ENCODE measurements around the gene ACKR3.

- no peak for TF ChIP-seq TAF1 (IDR thresholded peaks at IDR 0.05; ENCODE audit: borderline replicate concordance, low read depth, low read length)
- TF ChIP-seq POLR2A (IDR thresholded peaks at IDR 0.05; ENCODE audit: low read depth, low read length): no peak
- no peak for TF ChIP-seq POLR2AphosphoS5 (IDR thresholded peaks at IDR 0.05; ENCODE audit: low read depth, low read length)
These were observed 6.5 kb downstream of the ACKR3 start for GRCh38 chr2:236576087-236576486.
